HG03378 (cell line): ENCODE measurements around the gene DSC1.

Experiments used
- ATAC-seq: cut with Tn5 transposase; IDR thresholded peaks from one replicate; pipeline ENCODE4 v1.9.1; 2021; ENCODE audit warnings: mild to moderate bottlenecking, moderate library complexity; ENCODE audit not compliant: unreplicated experiment

DSC1 gene

GRCh38 chr18:31104444-31104843 lies 58.2 kb downstream of the DSC1 start:
- no peak for ATAC-seq

GRCh38 chr18:31103423-31103822 lies 59.2 kb downstream of the DSC1 start:
- ATAC-seq: no peak

GRCh38 chr18:31102941-31103340 lies 59.7 kb downstream of the DSC1 start:
- no peak for ATAC-seq

DNA sequence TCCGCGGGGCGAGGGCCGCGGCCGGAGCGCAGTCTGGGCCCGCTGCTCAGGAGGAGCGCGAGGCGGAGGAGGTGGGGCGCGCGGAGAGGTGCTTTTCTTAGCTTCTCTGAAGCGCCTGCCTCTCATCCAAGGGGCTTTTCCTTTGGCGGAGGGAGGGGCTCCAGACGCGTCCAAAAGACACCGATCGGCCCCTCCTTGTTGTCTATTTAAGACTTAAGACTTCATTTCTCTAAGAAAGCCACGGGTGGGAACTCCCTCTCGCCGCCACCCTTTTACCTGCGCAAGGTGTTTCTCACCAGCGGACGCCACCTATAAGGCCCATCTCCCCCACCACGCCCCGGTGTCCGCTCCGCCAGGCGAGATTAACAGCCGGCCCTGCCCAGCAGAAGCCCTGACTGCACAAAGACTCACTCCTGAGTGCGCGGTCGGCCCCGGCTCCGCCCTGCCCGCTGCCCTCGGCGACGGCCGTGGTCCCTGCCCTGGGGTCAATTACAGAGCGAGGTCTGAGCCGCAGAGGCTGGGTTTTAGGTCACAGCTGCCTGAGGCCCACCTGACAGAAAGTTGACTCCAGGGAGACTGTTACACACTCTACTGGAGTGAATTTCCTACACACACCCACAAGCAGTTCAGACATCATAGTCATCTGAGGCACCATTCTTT lies 60.5 kb downstream of the DSC1 start, which contains the start of gene DSC2:
Gene DSC2, minus strand, starts transcription at position 397 of the 660 bp plus-strand sequence. CDS start 450 bp downstream, outside the sequence.
- no peak for ATAC-seq

DNA sequence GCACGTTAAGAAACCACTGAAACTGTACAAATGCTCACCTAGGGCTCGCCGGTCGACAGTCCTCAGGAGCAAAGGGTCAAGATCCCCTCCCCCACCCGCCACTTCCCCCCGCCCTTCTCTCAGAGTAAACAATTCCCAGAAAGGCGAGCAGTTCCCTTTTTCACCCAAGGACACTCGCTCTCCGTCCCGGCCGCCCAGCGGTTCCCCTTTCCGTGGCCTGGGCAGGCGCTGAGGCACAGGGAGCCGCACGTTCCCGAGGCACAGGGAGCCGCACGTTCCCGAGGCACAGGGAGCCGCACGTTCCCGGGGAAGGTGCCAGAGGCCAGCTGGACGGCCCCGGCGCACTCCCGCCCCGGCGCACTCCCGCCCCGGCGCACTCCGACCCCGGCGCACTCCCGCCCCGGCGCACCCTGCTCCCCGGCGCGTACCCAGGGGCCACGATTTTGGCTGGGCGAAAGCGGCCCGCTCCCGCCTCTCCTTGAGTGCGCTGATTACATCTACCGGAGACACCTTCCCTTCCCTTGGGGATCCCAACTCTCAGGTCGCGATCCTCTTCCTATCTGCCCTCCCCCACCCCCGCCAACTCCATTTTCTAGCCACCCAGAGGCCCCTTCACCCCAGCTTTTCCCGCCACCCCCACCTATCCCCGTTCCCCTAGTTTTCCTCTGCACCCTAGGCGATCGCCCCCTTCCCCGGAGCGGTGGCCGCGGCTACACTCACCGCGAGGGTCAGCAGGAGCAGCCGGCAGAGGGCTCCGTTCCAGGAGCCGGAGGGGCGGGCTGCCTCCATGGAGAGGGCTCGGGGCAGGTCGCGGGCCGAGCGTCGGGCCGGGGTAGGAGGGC lies 61.3 kb downstream of the DSC1 start:
- ATAC-seq: peak; percentile 47

DNA sequence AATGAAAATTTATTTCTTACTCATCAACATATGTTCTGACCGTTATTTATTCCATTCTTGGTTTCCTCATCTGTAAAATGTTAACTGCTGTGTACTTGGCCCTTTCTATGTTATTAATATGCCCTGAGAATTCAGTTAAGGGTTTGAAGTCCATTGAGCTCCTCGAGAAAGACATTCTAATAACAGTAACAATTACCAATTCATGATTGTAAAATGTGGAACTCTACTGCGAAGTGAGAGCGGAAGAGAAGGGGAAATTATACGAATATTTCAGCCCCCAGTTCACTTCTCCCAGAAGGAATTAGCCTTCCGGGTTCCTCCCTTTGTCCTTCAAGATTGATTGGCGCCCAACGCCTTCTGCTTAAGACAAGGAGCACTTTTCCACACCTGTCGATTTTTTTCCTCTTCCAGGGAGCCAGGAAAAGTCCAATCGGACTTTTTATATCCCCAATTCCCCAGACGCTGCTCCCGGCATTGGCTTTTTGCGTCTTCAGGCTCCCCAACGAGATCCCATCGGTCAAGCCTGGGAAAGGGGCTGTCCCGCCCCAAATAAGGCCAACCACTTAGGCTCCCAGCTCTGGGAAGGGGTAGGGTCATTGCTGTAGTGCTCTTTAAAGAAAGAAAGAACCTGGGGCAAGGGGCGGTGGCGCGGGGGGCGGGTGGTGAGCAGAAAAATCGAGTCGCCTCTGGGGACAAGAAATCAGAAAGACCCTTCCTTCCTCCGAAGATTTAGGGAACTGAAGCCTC lies 62.0 kb downstream of the DSC1 start:
- no peak for ATAC-seq

DNA sequence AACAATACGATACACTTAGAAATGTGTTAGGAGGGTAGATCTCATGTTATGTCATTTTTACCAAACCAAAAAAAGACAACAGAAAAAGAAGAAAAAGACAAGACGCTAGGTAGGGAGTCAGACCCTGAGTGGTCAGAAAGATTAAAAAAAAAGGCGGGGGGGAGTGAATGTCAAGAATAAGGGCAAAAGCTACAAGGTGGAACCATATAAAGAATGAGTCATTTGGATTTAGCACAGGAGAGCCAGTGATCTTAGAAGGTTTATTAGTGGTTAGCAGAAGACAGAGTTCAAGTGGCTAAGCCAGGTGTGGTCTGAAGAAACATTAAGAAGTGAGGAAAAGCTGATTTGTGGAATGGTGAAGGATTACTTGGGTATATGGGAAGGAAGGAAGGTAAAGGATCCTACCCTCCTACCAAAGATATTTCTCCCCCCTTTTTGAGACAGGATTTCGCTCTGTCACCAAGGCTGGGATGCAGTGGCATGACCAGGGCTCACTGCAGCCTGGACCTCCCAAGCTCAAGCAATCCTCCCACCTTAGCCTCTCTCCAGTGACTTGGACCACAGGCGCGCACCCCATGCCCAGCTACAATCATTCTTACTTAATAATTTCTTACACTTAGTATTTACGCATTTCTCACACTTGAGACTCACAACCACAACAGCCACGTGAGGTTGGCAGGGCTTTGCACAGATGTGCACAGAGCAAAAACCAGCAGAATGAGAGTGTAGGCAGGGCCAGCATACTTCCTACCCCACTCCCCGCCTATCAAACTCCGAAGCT lies 63.0 kb downstream of the DSC1 start:
- ATAC-seq: no peak

DNA sequence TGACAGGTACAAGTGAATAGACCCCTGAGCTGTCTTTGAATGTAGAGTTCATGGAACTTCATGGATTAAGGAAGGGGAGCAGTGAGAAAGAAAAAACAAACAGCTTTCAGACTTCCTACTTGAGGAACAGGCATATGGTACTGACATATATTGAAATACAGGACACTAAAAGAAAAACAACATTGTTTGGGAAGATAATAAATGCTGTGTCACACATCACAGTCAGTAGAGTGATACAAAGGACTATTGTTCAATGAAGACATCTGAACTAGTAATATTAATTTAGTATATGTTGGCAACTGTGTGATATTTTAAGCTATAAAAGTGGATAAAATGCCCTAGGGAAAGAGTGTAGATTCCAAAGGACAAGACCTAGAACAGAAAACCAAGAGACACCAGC lies 63.8 kb downstream of the DSC1 start:
- ATAC-seq: no peak

DNA sequence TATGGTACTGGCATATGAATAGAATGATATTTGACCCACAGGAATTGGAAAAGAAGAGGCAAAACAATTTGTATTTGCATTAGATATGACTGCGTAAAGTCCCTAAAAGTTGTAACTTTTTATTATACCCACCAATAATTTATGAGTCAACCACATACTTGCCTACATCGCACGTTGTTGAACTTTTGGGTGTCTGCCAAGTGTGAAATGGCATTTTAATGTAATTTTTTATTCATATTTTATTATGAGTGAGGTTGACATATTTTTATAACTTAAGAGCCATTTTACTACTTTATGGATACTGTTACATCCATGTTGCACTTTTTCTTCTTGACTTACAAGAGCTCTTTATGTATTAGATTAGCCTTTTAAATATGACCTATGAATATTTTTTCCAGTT lies 65.0 kb downstream of the DSC1 start:
- ATAC-seq: no peak

DNA sequence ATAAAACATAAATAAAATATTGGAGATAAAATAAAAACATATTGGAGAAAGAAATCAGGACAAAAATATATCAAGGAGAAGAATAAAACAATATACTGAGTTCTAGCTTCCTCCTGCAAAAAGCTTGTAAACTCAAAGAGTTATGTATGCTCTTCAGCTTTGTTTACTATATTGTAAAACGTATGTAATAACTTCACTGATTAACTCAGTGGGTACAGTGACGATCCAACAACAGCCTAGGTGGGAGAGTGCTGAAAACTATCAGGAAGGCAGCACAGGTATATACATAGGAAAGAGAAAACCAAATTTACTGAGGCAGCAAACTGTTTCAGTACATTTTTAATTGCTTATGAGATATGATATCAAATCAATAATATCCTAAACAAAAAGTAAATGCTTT lies 68.8 kb downstream of the DSC1 start:
- no peak for ATAC-seq

DNA sequence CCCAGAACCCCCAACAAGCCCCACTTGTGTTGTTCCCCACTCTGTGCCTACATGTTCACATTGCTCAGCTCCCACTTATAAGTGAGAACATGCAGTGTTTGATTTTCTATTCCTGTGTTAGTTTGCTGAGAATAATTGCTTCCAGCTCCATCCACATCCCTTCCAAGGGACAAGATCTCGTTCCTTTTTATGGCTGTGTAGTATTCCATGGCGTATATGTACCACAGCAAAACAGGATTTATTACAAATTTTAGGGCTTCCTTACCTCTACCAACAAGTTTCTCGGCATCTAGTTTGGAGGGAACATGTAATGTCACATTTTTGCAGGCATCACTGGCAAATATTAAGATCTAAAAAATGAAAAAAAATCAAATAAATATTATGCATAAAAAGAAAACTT lies 69.4 kb downstream of the DSC1 start:
- no peak for ATAC-seq

GRCh38 chr18:31091350-31091749 lies 71.3 kb downstream of the DSC1 start:
- ATAC-seq: no peak

GRCh38 chr18:31088532-31088931 lies 74.1 kb downstream of the DSC1 start:
- no peak for ATAC-seq

- no peak for ATAC-seq
Measured at GRCh38 chr18:31079973-31080372, 82.7 kb downstream of the DSC1 start.
